ENCODE data around the gene AP5Z1.

- TF ChIP-seq CTCF (conservative IDR thresholded peaks at IDR 0.05; ENCODE audit: low read depth, low read length) (no peak), CEBPB (IDR thresholded peaks at IDR 0.05; ENCODE audit: low read depth, low read length) (no peak), MAFK (IDR thresholded peaks at IDR 0.05; ENCODE audit: low read depth, low read length) (peak; percentile 85), POLR2A (IDR thresholded peaks at IDR 0.05; ENCODE audit: low read depth, low read length) (no peak), FOS (IDR thresholded peaks at IDR 0.05; ENCODE audit: low read depth, low read length) (no peak), RAD21 (IDR thresholded peaks at IDR 0.05; ENCODE audit: low read length) (0 out of 2 replicates have a peak, but pooled peaks have one; percentile 0)
These were observed 613 bp downstream of the AP5Z1 start for GRCh38 chr7:4775848-4776623.
